ENCODE data around the gene ADH4.

- TF ChIP-seq CTCF (IDR thresholded peaks at IDR 0.05; ENCODE audit: low read length), result no peak
- TF ChIP-seq EZH2phosphoT487 (IDR thresholded peaks at IDR 0.05; ENCODE audit: low read length), result no peak
Observed at GRCh38 chr4:99144070-99144469, at the start of gene ADH4.

All from MM.1S (cell line).